ENCODE data around the gene NINJ1.
"Not testable (repeated sequence)": the region's sequence is repeated elsewhere in the genome, so short reads cannot be mapped to it uniquely, and the experiment has no call there.

Gene NINJ1

GRCh38 chr9:93148721-93149120 lies 14.7 kb upstream of the NINJ1 start:
- Mint-ChIP-seq H3K4me1 (ENCODE audit: low read depth) (peaks cover 41% of the 10 kb centered on the region), H3K9me3 (peaks cover 9% of the 10 kb centered on the region), H3K36me3 (ENCODE audit: low read depth) (peaks cover 6% of the 10 kb centered on the region), H3K27me3 (peaks cover 7% of the 10 kb centered on the region), H3K4me3 (no peak overlapping the region), H3K27ac (peak overlapping the region; percentile 81)
- intact Hi-C loops (cut with micrococcal nuclease), result loop anchor here (1.0 kb wide), 1 partner anchor 14 kb away; the partner anchor contains the start of gene NINJ1

GRCh38 chr9:93147632-93148031 lies 13.6 kb upstream of the NINJ1 start:
- Mint-ChIP-seq H3K9me3 (peaks cover 9% of the 10 kb centered on the region), H3K27me3 (peaks cover 12% of the 10 kb centered on the region), H3K27ac (no peak overlapping the region), H3K36me3 (ENCODE audit: low read depth) (peaks cover 6% of the 10 kb centered on the region), H3K4me1 (ENCODE audit: low read depth) (peaks cover 47% of the 10 kb centered on the region), H3K4me3 (no peak overlapping the region)
- intact Hi-C loops (cut with micrococcal nuclease), result no loop called here

- Mint-ChIP-seq H3K27me3 (peaks cover 17% of the 10 kb centered on the region), H3K4me1 (ENCODE audit: low read depth) (peaks cover 47% of the 10 kb centered on the region)
- H3K4me3 Mint-ChIP-seq; H3K27ac Mint-ChIP-seq; H3K36me3 Mint-ChIP-seq (ENCODE audit: low read depth); intact Hi-C loops (cut with micrococcal nuclease); H3K9me3 Mint-ChIP-seq: not testable (repeated sequence)
These were observed 12.6 kb upstream of the NINJ1 start for GRCh38 chr9:93146696-93147095.

- Mint-ChIP-seq H3K4me3 (no peak overlapping the region), H3K27me3 (peaks cover 15% of the 10 kb centered on the region), H3K9me3 (peaks cover 9% of the 10 kb centered on the region), H3K27ac (peak overlapping the region; percentile 15), H3K36me3 (ENCODE audit: low read depth) (peaks cover 12% of the 10 kb centered on the region), H3K4me1 (ENCODE audit: low read depth) (peaks cover 52% of the 10 kb centered on the region)
- intact Hi-C loops (cut with micrococcal nuclease), result no loop called here
These were observed 9.9 kb upstream of the NINJ1 start for GRCh38 chr9:93143830-93144530.

GRCh38 chr9:93141771-93142483 lies 7.9 kb upstream of the NINJ1 start:
- Mint-ChIP-seq H3K9me3 (peaks cover 6% of the 10 kb centered on the region), H3K27ac (no peak overlapping the region), H3K4me3 (no peak overlapping the region), H3K27me3 (peaks cover 20% of the 10 kb centered on the region), H3K36me3 (ENCODE audit: low read depth) (peaks cover 6% of the 10 kb centered on the region), H3K4me1 (ENCODE audit: low read depth) (peaks cover 65% of the 10 kb centered on the region)
- intact Hi-C loops (cut with micrococcal nuclease), result no loop called here

- Mint-ChIP-seq H3K27me3 (peaks cover 27% of the 10 kb centered on the region), H3K27ac (peak overlapping the region; percentile 62), H3K9me3 (no peaks in the 10 kb centered on the region), H3K4me3 (no peak overlapping the region), H3K36me3 (ENCODE audit: low read depth) (peaks cover 6% of the 10 kb centered on the region), H3K4me1 (ENCODE audit: low read depth) (peaks cover 77% of the 10 kb centered on the region)
- intact Hi-C loops (cut with micrococcal nuclease), result no loop called here
These were observed 5.5 kb upstream of the NINJ1 start for GRCh38 chr9:93139365-93140182.

GRCh38 chr9:93138171-93138764 lies 4.2 kb upstream of the NINJ1 start:
- peaks cover 19% of the 10 kb centered on the region for H3K27me3 Mint-ChIP-seq
- peaks cover 69% of the 10 kb centered on the region for H3K4me1 Mint-ChIP-seq (ENCODE audit: low read depth)
- intact Hi-C loops (cut with micrococcal nuclease), result no loop called here
- H3K27ac Mint-ChIP-seq, result no peak overlapping the region
- no peak overlapping the region for H3K4me3 Mint-ChIP-seq
- peaks cover 14% of the 10 kb centered on the region for H3K36me3 Mint-ChIP-seq (ENCODE audit: low read depth)
- no peaks in the 10 kb centered on the region for H3K9me3 Mint-ChIP-seq

- Mint-ChIP-seq H3K4me3 (no peak overlapping the region), H3K9me3 (no peaks in the 10 kb centered on the region), H3K4me1 (ENCODE audit: low read depth) (peaks cover 77% of the 10 kb centered on the region), H3K36me3 (ENCODE audit: low read depth) (peaks cover 23% of the 10 kb centered on the region), H3K27me3 (peaks cover 15% of the 10 kb centered on the region), H3K27ac (no peak overlapping the region)
- intact Hi-C loops (cut with micrococcal nuclease), result no loop called here
These were observed 3.3 kb upstream of the NINJ1 start for GRCh38 chr9:93137362-93137761.

GRCh38 chr9:93136011-93136440 lies 2.0 kb upstream of the NINJ1 start:
- H3K27me3 Mint-ChIP-seq, result peaks cover 12% of the 10 kb centered on the region
- peak overlapping the region; percentile 96 for H3K27ac Mint-ChIP-seq
- H3K36me3 Mint-ChIP-seq (ENCODE audit: low read depth), result peaks cover 37% of the 10 kb centered on the region
- H3K4me3 Mint-ChIP-seq, result peak overlapping the region; percentile 32
- H3K9me3 Mint-ChIP-seq, result no peaks in the 10 kb centered on the region
- intact Hi-C loops (cut with micrococcal nuclease), result no loop called here
- H3K4me1 Mint-ChIP-seq (ENCODE audit: low read depth), result peaks cover 89% of the 10 kb centered on the region

GRCh38 chr9:93134740-93135444 lies 841 bp upstream of the NINJ1 start:
- peaks cover 12% of the 10 kb centered on the region for H3K27me3 Mint-ChIP-seq
- H3K4me1 Mint-ChIP-seq (ENCODE audit: low read depth), result peaks cover 89% of the 10 kb centered on the region
- H3K4me3 Mint-ChIP-seq, result peak overlapping the region; percentile 95

GRCh38 chr9:93133681-93134014 lies 403 bp downstream of the NINJ1 start:
- Mint-ChIP-seq H3K27me3 (peaks cover 12% of the 10 kb centered on the region), H3K27ac (peak overlapping the region; percentile 96), H3K36me3 (ENCODE audit: low read depth) (peaks cover 54% of the 10 kb centered on the region), H3K4me3 (peak overlapping the region; percentile 95), H3K9me3 (no peaks in the 10 kb centered on the region), H3K4me1 (ENCODE audit: low read depth) (peaks cover 92% of the 10 kb centered on the region)
- intact Hi-C loops (cut with micrococcal nuclease), result loop anchor here (1.0 to 5.0 kb wide), 2 partner anchors 16 to 36 kb away; partner anchors contain the start of gene CARD19

More at GRCh38 chr9:93134740-93135444, 841 bp upstream of the NINJ1 start:
- Mint-ChIP-seq H3K27ac (peak overlapping the region; percentile 96), H3K36me3 (ENCODE audit: low read depth) (peaks cover 48% of the 10 kb centered on the region), H3K9me3 (no peaks in the 10 kb centered on the region)
- intact Hi-C loops (cut with micrococcal nuclease), result loop anchor here (1.0 to 5.0 kb wide), 2 partner anchors 14 to 38 kb away; partner anchors contain the start of gene CARD19

- Mint-ChIP-seq H3K27me3 (peaks cover 12% of the 10 kb centered on the region), H3K4me1 (ENCODE audit: low read depth) (peaks cover 92% of the 10 kb centered on the region), H3K9me3 (no peaks in the 10 kb centered on the region), H3K27ac (peak overlapping the region; percentile 96), H3K4me3 (peak overlapping the region; percentile 95), H3K36me3 (ENCODE audit: low read depth) (peaks cover 59% of the 10 kb centered on the region)
- intact Hi-C loops (cut with micrococcal nuclease), result loop anchor here (5.0 kb wide), 1 partner anchor 36 kb away; the partner anchor contains the start of gene CARD19
These were observed 938 bp downstream of the NINJ1 start for GRCh38 chr9:93132946-93133680.

All from dendritic cell treated with granulocyte-macrophage colony-stimulating factor and Interleukin-4, amounts not matched to agents 40 ng/mL and 50 ng/mL, for 4 days (primary cell).